ENCODE results near the gene RASGRP2. TPM values are rescaled to one million over a fixed set of nuclear protein-coding genes. Genes with fewer than 3 reads are reported as not detected.

Gene RASGRP2
- total and polyA plus RNA-seq, 9 donors = 2.1 to 18.9 (median 7.6) TPM

DNA sequence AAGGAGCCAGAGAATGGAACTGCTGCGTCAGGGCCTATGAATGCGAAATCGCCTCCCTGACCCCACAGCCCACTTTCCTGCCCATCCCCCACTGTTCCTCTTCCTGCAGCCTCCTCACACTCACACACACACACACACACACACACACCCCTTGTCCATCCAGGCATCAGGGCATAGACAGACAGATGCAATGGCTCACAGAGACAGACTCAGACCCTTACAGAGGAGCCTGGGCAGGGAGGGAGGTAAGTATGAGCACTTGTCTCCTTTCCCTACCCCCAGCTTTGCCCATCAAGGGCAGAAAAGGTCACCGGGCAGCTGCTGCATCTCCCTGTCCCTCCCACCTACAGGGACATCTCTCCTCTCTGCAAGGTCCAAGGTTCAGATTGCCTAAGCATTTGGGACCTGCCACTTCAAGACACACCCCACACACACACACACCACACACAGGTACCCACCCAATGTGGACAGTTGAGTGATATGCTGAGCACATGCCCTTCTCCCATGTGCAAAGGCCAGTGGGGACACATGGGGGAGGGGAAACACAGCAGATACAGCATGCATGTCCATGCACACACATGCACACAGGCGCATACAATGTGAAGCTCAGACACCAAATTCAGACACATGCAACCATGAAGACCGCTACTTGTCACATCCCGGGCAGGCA lies 18.9 kb downstream of the RASGRP2 start:
- intact Hi-C loops (cut with DNase I) = loop anchor here in 1 of 4 donors (5.0 kb wide), 1 partner anchor 38 kb away; no protein-coding TSS in a partner anchor
- Histone ChIP-seq H3K36me3 (no peaks in the 10 kb centered on the region), H3K27ac (no peak overlapping the region), H3K27me3 (no peaks in the 10 kb centered on the region), H3K4me3 (no peak overlapping the region), H3K4me1 (ENCODE audit: insufficient read depth) (no peaks in the 10 kb centered on the region), H3K9me3 (no peaks in the 10 kb centered on the region)
- 76 to 85% (median 80%) methylated on average over 6 to 7 of the region's 7 CpGs for WGBS, 3 donors
- TF ChIP-seq POLR2A (IDR thresholded peaks at IDR 0.05) = no peak
- TF ChIP-seq, protein P1, sequence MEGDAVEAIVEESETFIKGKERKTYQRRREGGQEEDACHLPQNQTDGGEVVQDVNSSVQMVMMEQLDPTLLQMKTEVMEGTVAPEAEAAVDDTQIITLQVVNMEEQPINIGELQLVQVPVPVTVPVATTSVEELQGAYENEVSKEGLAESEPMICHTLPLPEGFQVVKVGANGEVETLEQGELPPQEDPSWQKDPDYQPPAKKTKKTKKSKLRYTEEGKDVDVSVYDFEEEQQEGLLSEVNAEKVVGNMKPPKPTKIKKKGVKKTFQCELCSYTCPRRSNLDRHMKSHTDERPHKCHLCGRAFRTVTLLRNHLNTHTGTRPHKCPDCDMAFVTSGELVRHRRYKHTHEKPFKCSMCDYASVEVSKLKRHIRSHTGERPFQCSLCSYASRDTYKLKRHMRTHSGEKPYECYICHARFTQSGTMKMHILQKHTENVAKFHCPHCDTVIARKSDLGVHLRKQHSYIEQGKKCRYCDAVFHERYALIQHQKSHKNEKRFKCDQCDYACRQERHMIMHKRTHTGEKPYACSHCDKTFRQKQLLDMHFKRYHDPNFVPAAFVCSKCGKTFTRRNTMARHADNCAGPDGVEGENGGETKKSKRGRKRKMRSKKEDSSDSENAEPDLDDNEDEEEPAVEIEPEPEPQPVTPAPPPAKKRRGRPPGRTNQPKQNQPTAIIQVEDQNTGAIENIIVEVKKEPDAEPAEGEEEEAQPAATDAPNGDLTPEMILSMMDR (IDR thresholded peaks at IDR 0.05) = no peak
- TF ChIP-seq EP300 (IDR thresholded peaks at IDR 0.05) = no peak
- peak in 1 of 5 donors; percentile 21 for DNase-seq

DNA sequence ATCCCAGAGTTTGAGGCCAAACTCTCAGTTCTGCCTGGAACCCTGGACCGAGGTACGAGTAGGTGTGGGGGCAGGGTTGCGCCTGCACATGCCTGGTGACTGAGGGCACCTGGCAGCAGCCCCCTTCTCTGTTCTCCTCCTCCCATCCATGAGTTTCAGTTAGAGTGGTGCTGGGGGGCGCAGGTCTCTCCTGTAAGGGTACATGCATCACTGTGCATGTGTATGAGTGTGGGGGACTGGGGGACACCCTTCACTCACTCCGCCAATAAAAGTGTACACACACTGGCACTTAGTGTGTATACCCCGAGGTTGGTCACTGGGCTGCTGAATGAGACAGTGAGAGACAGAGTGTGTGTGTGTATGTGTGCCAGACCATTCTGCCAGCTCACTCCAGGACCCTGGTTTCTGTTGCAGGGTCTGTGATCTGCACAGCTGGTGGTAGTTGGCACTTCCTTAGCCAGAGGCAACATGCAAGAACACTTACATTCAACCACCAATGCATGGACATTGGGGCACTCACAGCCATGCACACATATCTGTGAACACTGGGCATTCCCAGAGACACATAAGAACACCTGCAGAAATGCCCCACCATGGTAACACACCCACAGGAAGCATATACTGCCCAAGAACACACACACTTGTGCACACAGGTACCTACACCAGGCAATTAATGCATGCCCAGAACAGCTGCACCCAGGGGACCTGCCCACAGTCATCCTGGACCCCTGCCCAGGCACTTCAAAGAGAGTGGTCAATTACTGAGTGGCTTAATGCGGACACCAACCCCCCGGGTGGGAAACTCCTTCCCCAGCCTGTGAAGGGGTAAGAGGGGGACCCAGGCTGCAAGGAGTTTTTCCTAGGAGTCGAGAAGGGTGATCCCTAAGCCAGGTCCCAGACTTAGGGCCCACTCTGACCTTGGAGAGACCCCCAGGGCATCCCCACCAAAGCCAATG lies 19.8 kb downstream of the RASGRP2 start:
- H3K9me3 ChIP-seq = no peaks in the 10 kb centered on the region
- H3K4me3 ChIP-seq = no peak overlapping the region
- no peaks in the 10 kb centered on the region for H3K4me1 ChIP-seq (ENCODE audit: insufficient read depth)
- peak in 1 of 5 donors; percentile 13 for DNase-seq
- no peak overlapping the region for H3K27ac ChIP-seq
- TF ChIP-seq EP300 (IDR thresholded peaks at IDR 0.05) (no peak), POLR2A (IDR thresholded peaks at IDR 0.05) (no peak)
- TF ChIP-seq, protein P1 (IDR thresholded peaks at IDR 0.05) = no peak
- no peaks in the 10 kb centered on the region for H3K27me3 ChIP-seq
- intact Hi-C loops (cut with DNase I) = loop anchor here in 2 of 4 donors (2.0 to 5.0 kb wide), 2 partner anchors 35 to 37 kb away; no protein-coding TSS in a partner anchor
- H3K36me3 ChIP-seq = no peaks in the 10 kb centered on the region
- WGBS, 3 donors = 61 to 62% (median 61%) methylated on average over 9 of the region's 9 CpGs

DNA sequence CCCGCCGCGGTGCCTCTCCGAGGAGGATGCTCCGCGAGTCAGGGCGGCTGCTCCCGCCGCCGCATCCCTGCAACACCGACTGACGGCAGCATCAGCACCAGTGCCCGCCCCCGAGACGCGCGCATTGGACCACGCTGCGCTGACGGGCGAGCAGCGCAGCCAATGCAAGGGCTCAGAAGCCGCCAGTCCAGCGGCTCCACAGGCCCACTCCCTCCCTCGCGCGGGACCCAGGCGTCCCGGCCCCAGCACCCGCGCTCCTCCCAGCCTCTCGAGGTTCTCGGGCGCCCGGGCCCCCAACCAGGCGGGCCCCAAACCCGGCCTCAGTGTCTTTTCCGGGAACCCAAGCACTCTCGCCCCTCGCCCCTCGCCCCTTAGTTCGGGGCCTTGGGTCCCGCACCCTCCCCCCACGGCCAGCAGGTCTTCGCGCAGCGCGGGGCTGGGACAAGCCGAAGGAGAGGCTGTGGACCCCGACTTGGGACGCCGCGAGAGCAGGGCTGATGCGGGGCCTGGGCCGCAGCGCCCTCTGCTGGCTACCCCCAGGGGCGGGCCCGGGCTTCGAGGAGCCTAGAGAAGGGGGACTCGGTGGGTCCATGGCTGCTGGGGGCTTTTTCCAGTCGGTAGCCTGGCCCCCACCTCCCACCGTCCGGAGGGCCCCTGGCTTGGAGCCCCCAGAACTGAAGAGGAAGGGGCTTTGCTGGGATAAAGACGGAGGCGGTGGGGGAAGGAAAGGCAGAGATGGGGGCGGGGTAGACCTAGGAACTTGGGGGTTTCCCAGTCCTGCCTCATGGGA lies 20.6 kb downstream of the RASGRP2 start, which contains the start of gene NRXN2:
Gene NRXN2 (minus strand): TSS at position 81 of the 790 bp plus-strand sequence. CDS start 9,498 bp downstream, outside the sequence.
- H3K36me3 ChIP-seq = no peaks in the 10 kb centered on the region
- TF ChIP-seq EP300 (IDR thresholded peaks at IDR 0.05) = no peak
- TF ChIP-seq, protein P1 (IDR thresholded peaks at IDR 0.05) = peak; percentile 61 to 84 (median 83)
- WGBS, 3 donors = 1 to 3% (median 3%) methylated on average over 53 to 66 of the region's 66 CpGs
- intact Hi-C loops (cut with DNase I) = loop anchor here in 2 of 4 donors (2.0 to 5.0 kb wide), 2 partner anchors 35 to 36 kb away; no protein-coding TSS in a partner anchor
- DNase-seq = peak; percentile 64 to 89 (median 78)
- peak within 1 kb of the TSS; percentile 64 for H3K4me3 ChIP-seq
- H3K9me3 ChIP-seq = no peaks in the 10 kb centered on the region
- H3K27ac ChIP-seq = no peak within 1 kb of the TSS
- no peaks in the 10 kb centered on the region for H3K4me1 ChIP-seq (ENCODE audit: insufficient read depth)
- H3K27me3 ChIP-seq = no peaks in the 10 kb centered on the region
